Right lobe of liver (tissue), 4 donors: Measurements from ENCODE around the gene C1QTNF6.

Experiments used
- CTCF ChIP-seq, 4 donors: fragments of 200-600 bp in 3 of 4; fragments of 450-650 bp in 1 of 4; IDR thresholded peaks; one replicate each; pipeline versions ENCODE4 v1.5.1 to v1.8.0; 2016 to 2022; ENCODE audit warnings: antibody characterized with exemption in 4 of 4, mild to moderate bottlenecking in 2 of 4
- POLR2A ChIP-seq: fragments of 450-650 bp; IDR thresholded peaks from one replicate; pipeline ENCODE4 v1.6.1; 2017; ENCODE audit warnings: antibody characterized with exemption, mild to moderate bottlenecking
- donor health status: DM: no; HTN: no; CAD: no.
- donor health status: DM: no; HTN: no; CAD: no.
- donor health status: DM: no; HTN: yes; CAD: no.

GRCh38 chr22:37151401-37151800, 36.6 kb downstream of the C1QTNF6 start:
- TF ChIP-seq CTCF (IDR thresholded peaks at IDR 0.05) (no peak), POLR2A (no peak)
